Panc1 (cell line): ENCODE measurements around the gene MOK. TPM values are rescaled to one million over a fixed set of nuclear protein-coding genes. Genes with fewer than 3 reads are reported as not detected.

Experiments used
- ATAC-seq: fragments of 200-7000 bp; cut with Tn5 transposase; 2 replicates; pipeline ENCODE4 v1.9.1; 2020; ENCODE audit warnings: mild to moderate bottlenecking, moderate library complexity
- BruUV-seq: library from RNA; stranded (reverse); fragments of 400-500 nt; replicated peaks from 2 replicates; lab custom pipeline; 2021; lab: Mats Ljungman, UMichigan
- CTCF ChIA-PET: fragments of 300-600 bp; sonication (Branson Sonifier 250); formaldehyde crosslinking; loops from one replicate; lab custom pipeline; 2022; ENCODE audit warnings: antibody characterized with exemption; lab: Charles Lee
- POLR2A ChIA-PET: fragments of 300-600 bp; sonication (Branson Sonifier 250); formaldehyde crosslinking; loops from one replicate; lab custom pipeline; 2022; ENCODE audit warnings: antibody characterized with exemption; lab: Charles Lee
- DNase-seq: peaks from one replicate; pipeline ENCODE4 v3.0.0-alpha.2; 2010; ENCODE audit warnings: low read depth, low spot score
- H3K27ac ChIP-seq: 2 replicates; pipeline ENCODE4 v1.5.1; 2011; ENCODE audit warnings: mild to moderate bottlenecking, low read length, inconsistent platforms
- H3K27me3 ChIP-seq: fragments of 200-500 bp; sonication (Bioruptor generic); 2 replicates; pipeline ENCODE4 v1.6.0; 2014; ENCODE audit warnings: low read length, inconsistent platforms; ENCODE audit not compliant: control insufficient read depth, insufficient read depth
- H3K36me3 ChIP-seq: fragments of 200-500 bp; sonication (Bioruptor generic); 2 replicates; pipeline ENCODE4 v1.5.1; 2014; ENCODE audit warnings: inconsistent platforms, mild to moderate bottlenecking, low read length, moderate library complexity; ENCODE audit not compliant: control insufficient read depth, insufficient read depth
- H3K4me1 ChIP-seq: 2 replicates; pipeline ENCODE4 v1.5.1; 2011; ENCODE audit warnings: inconsistent platforms, mild to moderate bottlenecking, low read length, moderate library complexity; ENCODE audit not compliant: control insufficient read depth, insufficient read depth
- H3K4me3 ChIP-seq, 2 experiments: 2 replicates each; pipeline ENCODE4 v1.5.1; 2011 to 2012; ENCODE audit warnings: low read depth in 2 of 2, low read length in 2 of 2, mild to moderate bottlenecking in 2 of 2, inconsistent platforms in 1 of 2, moderate library complexity in 1 of 2
- H3K9me3 ChIP-seq: fragments of 200-500 bp; sonication (Bioruptor generic); 2 replicates; pipeline ENCODE4 v1.5.1; 2014; ENCODE audit warnings: low read depth, mild to moderate bottlenecking, inconsistent platforms, low read length, moderate library complexity; ENCODE audit not compliant: control insufficient read depth, insufficient read depth
- CTCF ChIP-seq: fragments of 450-650 bp; IDR thresholded peaks from 2 replicates; pipeline ENCODE4 v1.5.1; 2017; ENCODE audit warnings: mild to moderate bottlenecking
- POLR2AphosphoS5 ChIP-seq: IDR thresholded peaks from 2 replicates; pipeline ENCODE4 v1.6.1; 2012; ENCODE audit warnings: mild to moderate bottlenecking, low read depth, low read length, moderate library complexity
- REST ChIP-seq, 2 experiments: IDR thresholded peaks; 2 replicates each; pipeline ENCODE4 v1.6.1; 2011 to 2012; ENCODE audit warnings: low read depth in 2 of 2, control low read depth in 1 of 2, low read length in 1 of 2, mild to moderate bottlenecking in 1 of 2, moderate library complexity in 1 of 2; ENCODE audit not compliant: insufficient read depth in 1 of 2
- SIN3A ChIP-seq: IDR thresholded peaks from 2 replicates; pipeline ENCODE4 v1.6.1; 2012; ENCODE audit warnings: low read depth, mild to moderate bottlenecking, low read length, moderate library complexity, borderline replicate concordance; ENCODE audit not compliant: insufficient read depth
- TCF7L2 ChIP-seq: IDR thresholded peaks from 2 replicates; pipeline ENCODE4 v1.6.1; 2011; ENCODE audit warnings: mild to moderate bottlenecking, low read depth, low read length, inconsistent platforms
- in situ Hi-C: cut with HindIII; loops from 2 replicates; pipeline ENCODE4 v1.10.0; 2016; ENCODE audit warnings: low sequenced_read_pairs, low pct_unique_long_range_greater_than_20kb
- intact Hi-C: fragments of 100-400 bp; cut with micrococcal nuclease; formaldehyde crosslinking; loops from one replicate; pipeline ENCODE4 v1.10.0; 2022; ENCODE audit not compliant: unreplicated experiment
- total RNA-seq: library from RNA; stranded (reverse); gene quantifications from one replicate; pipeline ENCODE4 v1.2.1, GENCODE V29; 2021; ENCODE audit not compliant: unreplicated experiment

Gene MOK
- total RNA-seq, 1 experiment from 2014 or later: 9.8 TPM

GRCh38 chr14:102249981-102250380 lies 55.0 kb downstream of the MOK start:
- in situ Hi-C loops (no loop called here), intact Hi-C loops (no loop called here)
- H3K27me3 ChIP-seq: no peaks in the 10 kb centered on the region
- no peaks in the 10 kb centered on the region for H3K9me3 ChIP-seq
- no TSS peak for BruUV-seq
- no peak overlapping the region for H3K27ac ChIP-seq
- no peak for ATAC-seq
- H3K36me3 ChIP-seq: no peaks in the 10 kb centered on the region
- POLR2A ChIA-PET: interaction anchor here (0.6 kb wide), 2 partner anchors 32 to 929 kb away, joined by 3 to 4 read pairs; no protein-coding TSS in a partner anchor
- DNase-seq: no peak
- no peaks in the 10 kb centered on the region for H3K4me1 ChIP-seq
- TF ChIP-seq REST (IDR thresholded peaks at IDR 0.05; ENCODE audit: insufficient read depth in 1 of 2, low read depth in 2 of 2, low read length in 1 of 2) (no peak), CTCF (no peak), POLR2AphosphoS5 (no peak), SIN3A (no peak), TCF7L2 (no peak)
- CTCF ChIA-PET: no interaction called here
- no peak overlapping the region for H3K4me3 ChIP-seq

- intact Hi-C loops: no loop called here
- CTCF ChIA-PET: no interaction called here
- no peak for ATAC-seq
Measured at GRCh38 chr14:102249041-102249440, 55.9 kb downstream of the MOK start.

GRCh38 chr14:102248121-102248520 lies 56.8 kb downstream of the MOK start:
- Histone ChIP-seq H3K27me3 (no peaks in the 10 kb centered on the region), H3K27ac (no peak overlapping the region), H3K4me1 (no peaks in the 10 kb centered on the region), H3K4me3 (no peak overlapping the region), H3K9me3 (no peaks in the 10 kb centered on the region), H3K36me3 (no peaks in the 10 kb centered on the region)
- intact Hi-C loops (no loop called here), in situ Hi-C loops (no loop called here)
- TF ChIP-seq TCF7L2 (no peak), POLR2AphosphoS5 (no peak), REST (IDR thresholded peaks at IDR 0.05; ENCODE audit: insufficient read depth in 1 of 2, low read depth in 2 of 2, low read length in 1 of 2) (no peak), SIN3A (no peak), CTCF (no peak)
- ChIA-PET POLR2A (no interaction called here), CTCF (no interaction called here)
- BruUV-seq: no TSS peak
- no peak for ATAC-seq
- no peak for DNase-seq

More at GRCh38 chr14:102249041-102249440, 55.9 kb downstream of the MOK start:
- Histone ChIP-seq H3K4me3 (no peak overlapping the region), H3K27ac (no peak overlapping the region), H3K27me3 (no peaks in the 10 kb centered on the region), H3K36me3 (no peaks in the 10 kb centered on the region), H3K4me1 (no peaks in the 10 kb centered on the region), H3K9me3 (no peaks in the 10 kb centered on the region)
- no peak for DNase-seq
- in situ Hi-C loops: no loop called here
- BruUV-seq: no TSS peak
- POLR2A ChIA-PET: interaction anchor here (0.6 kb wide), 1 partner anchor 1811 kb away, joined by 6 read pairs; no protein-coding TSS in a partner anchor
- TF ChIP-seq SIN3A: no peak
